SHP77 (cell line): Measurements from ENCODE around the gene HUNK.
"Not testable (repeated sequence)": the region's sequence is repeated elsewhere in the genome, so short reads cannot be mapped to it uniquely, and the experiment has no call there.

Experiments
- DNase-seq, 2 experiments: peaks; one replicate each; lab custom pipeline; 2025; lab: John Stamatoyannopoulos, UW

The HUNK gene

GRCh38 chr21:31870472-31871193, 2.2 kb upstream of the HUNK start:
- no peak for DNase-seq

- not testable (repeated sequence) for DNase-seq
Measured at GRCh38 chr21:31871371-31871770, 1.4 kb upstream of the HUNK start.

- DNase-seq, result no peak
Measured at GRCh38 chr21:31872072-31872451, 758 bp upstream of the HUNK start.

- DNase-seq, result no peak
Measured at GRCh38 chr21:31873275-31873695, 465 bp downstream of the HUNK start.

- no peak for DNase-seq
Measured at GRCh38 chr21:31873696-31874599, 1.1 kb downstream of the HUNK start.

GRCh38 chr21:31874812-31875212, 2.0 kb downstream of the HUNK start:
- DNase-seq, result no peak

- no peak for DNase-seq
Measured at GRCh38 chr21:31875496-31876015, 2.7 kb downstream of the HUNK start.

GRCh38 chr21:31877463-31877957, 4.7 kb downstream of the HUNK start:
- no peak for DNase-seq

- DNase-seq, result no peak
Measured at GRCh38 chr21:31878831-31879230, 6.0 kb downstream of the HUNK start.

GRCh38 chr21:31879241-31879650, 6.4 kb downstream of the HUNK start:
- DNase-seq, result no peak

GRCh38 chr21:31879911-31880310, 7.1 kb downstream of the HUNK start:
- no peak for DNase-seq

- DNase-seq, result no peak
Measured at GRCh38 chr21:31880816-31881215, 8.0 kb downstream of the HUNK start.

GRCh38 chr21:31882711-31883110, 9.9 kb downstream of the HUNK start:
- DNase-seq, result no peak

GRCh38 chr21:31885146-31885545, 12.3 kb downstream of the HUNK start:
- no peak for DNase-seq

GRCh38 chr21:31886915-31887314, 14.1 kb downstream of the HUNK start:
- DNase-seq, result no peak

GRCh38 chr21:31887391-31887841, 14.6 kb downstream of the HUNK start:
- DNase-seq, result no peak

- DNase-seq, result no peak
Measured at GRCh38 chr21:31888936-31889371, 16.1 kb downstream of the HUNK start.

- DNase-seq, result no peak
Measured at GRCh38 chr21:31889460-31889859, 16.6 kb downstream of the HUNK start.

- no peak for DNase-seq
Measured at GRCh38 chr21:31892686-31893085, 19.9 kb downstream of the HUNK start.

- DNase-seq, result no peak
Measured at GRCh38 chr21:31893851-31894415, 21.1 kb downstream of the HUNK start.

- no peak for DNase-seq
Measured at GRCh38 chr21:31894457-31894856, 21.6 kb downstream of the HUNK start.
